Measurements from ENCODE around the gene CLN6.

DNA sequence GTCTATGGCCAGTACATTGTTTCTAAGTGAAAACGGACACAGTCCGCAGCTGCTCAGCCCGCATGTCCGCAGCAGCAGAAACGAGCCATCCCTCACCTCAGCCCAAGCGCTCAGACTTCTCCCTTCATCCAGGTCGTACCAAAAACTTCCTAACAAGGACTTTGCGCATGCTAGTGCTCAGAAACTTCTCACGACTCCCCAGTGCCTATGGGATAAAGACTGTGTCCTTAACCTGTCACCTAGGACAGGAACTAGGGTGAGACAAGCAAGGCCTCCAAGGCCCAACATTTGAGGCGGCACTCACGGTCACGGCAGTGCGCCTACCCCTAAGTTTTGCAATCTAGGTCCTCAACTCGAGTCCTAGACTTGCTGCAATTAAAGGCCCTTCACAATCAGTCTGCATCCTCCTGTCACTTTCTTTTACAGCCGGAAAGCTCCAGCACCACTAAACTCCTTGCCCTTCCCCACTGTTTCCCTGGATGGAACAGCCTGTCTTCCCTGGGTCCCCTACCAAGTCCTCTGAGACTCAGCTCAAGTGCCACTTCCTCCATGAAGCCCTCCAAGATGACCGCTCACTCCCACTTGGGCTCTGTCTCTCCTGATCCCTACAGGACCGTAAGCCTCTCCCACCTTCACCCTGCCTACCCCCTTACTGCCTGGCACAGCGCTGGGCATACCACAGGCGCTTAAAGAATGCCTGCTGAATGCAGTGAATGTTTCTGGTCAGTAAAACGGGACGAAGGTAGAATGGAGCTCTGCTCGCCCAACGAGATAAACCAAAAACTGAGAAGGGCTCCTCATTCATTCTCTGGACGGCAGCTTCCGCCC is 1.2 kb downstream of the CLN6 start:
- no peak for TF ChIP-seq GATA3 (IDR thresholded peaks at IDR 0.05; ENCODE audit: low read depth, low read length)
- TF ChIP-seq GATA2 (IDR thresholded peaks at IDR 0.05; ENCODE audit: low read depth, low read length): no peak
